Uterus (tissue), 4 donors: ENCODE results near the gene PRSS22. TPM values are rescaled to one million over a fixed set of nuclear protein-coding genes. Genes with fewer than 3 reads are reported as not detected.

ENCODE experiments used
- DNase-seq, 2 donors: peaks; one replicate each; pipeline ENCODE4 v3.0.0-alpha.2; 2019 to 2020
- H3K27ac ChIP-seq, 2 donors: fragments of 200-600 bp; sonication (generic); 1 replicate in 1 of 2; 2 replicates in 1 of 2; pipeline ENCODE4 v1.5.1; 2016 to 2018
- H3K27me3 ChIP-seq, 2 donors: fragments of 200-600 bp; sonication (generic); one replicate each; pipeline ENCODE4 v1.5.1; 2018 to 2019; ENCODE audit warnings: control low read depth in 1 of 2
- H3K36me3 ChIP-seq, 2 donors: fragments of 200-600 bp; sonication (generic); one replicate each; pipeline ENCODE4 v1.5.1; 2019; ENCODE audit warnings: control low read depth in 1 of 2
- H3K4me1 ChIP-seq, 2 donors: fragments of 200-600 bp; sonication (generic); one replicate each; pipeline ENCODE4 v1.5.1; 2018 to 2019; ENCODE audit warnings: control low read depth in 1 of 2
- H3K4me3 ChIP-seq, 2 donors: fragments of 200-600 bp; sonication (generic); 1 replicate in 1 of 2; 2 replicates in 1 of 2; pipeline ENCODE4 v1.5.1; 2018 to 2019; ENCODE audit warnings: mild to moderate bottlenecking in 1 of 2
- H3K9me3 ChIP-seq, 2 donors: fragments of 200-600 bp; sonication (generic); one replicate each; pipeline ENCODE4 v1.5.1; 2019; ENCODE audit warnings: control low read depth in 1 of 2
- POLR2A ChIP-seq, 2 donors: fragments of 450-650 bp; IDR thresholded peaks; one replicate each; pipeline ENCODE4 v1.6.1; 2016; ENCODE audit warnings: antibody characterized with exemption in 2 of 2, mild to moderate bottlenecking in 1 of 2, moderate library complexity in 1 of 2
- intact Hi-C: fragments of 100-400 bp; cut with DNase I; formaldehyde crosslinking; loops from one replicate; pipeline ENCODE4 v1.15.1; 2023; ENCODE audit warnings: low total_unique reads
- total RNA-seq, 4 donors: library from RNA; depleted of rRNA in 3 of 4; stranded (reverse); fragments of >200 nt in 3 of 4; gene quantifications; one replicate each; pipeline versions ENCODE4 v1.1.0 to v1.2.4, GENCODE V29; 2014 to 2023
- TF ChIP-seq, protein P1 (sequence below), 4 experiments: fragments of 200-600 bp in 2 of 4; fragments of 450-650 bp in 2 of 4; sonication (generic) in 2 of 4; IDR thresholded peaks; one replicate each; pipeline ENCODE4 v1.5.1; 2016 to 2019; ENCODE audit warnings: antibody characterized with exemption in 4 of 4, mild to moderate bottlenecking in 2 of 4, moderate library complexity in 1 of 4
- donor health status: DM: yes; HTN: yes; CAD: no.

PRSS22 gene
- total RNA-seq, 4 donors from 2014 or later, result 0.46 to 2.4 TPM; not detected in 2

DNA sequence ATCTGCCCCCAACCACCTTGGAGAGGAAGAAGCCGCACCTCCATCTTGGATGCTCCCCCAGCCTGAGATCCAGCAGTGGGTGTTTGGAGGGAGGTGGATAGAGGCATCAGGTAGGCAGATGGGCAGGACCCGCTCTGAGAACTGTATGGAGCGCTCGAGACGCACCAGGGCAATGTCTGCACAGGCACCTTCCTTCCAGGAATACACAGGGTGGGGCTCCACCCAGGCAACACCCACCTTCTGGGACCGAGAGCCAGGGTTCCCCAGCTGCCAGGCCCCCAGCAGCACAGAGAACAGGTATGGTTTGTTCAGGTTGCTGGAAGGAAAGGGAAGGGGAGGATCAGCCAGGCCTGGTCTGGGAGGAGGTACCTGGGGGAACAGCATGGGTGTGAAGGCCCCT, 2.4 kb downstream of the PRSS22 start:
- H3K4me1 ChIP-seq, result no peaks in the 10 kb centered on the region
- H3K9me3 ChIP-seq, result no peaks in the 10 kb centered on the region
- peaks cover 0 to 13% of the 10 kb centered on the region in 2 donors for H3K27me3 ChIP-seq
- no peak for TF ChIP-seq POLR2A (IDR thresholded peaks at IDR 0.05)
- TF ChIP-seq, protein P1, sequence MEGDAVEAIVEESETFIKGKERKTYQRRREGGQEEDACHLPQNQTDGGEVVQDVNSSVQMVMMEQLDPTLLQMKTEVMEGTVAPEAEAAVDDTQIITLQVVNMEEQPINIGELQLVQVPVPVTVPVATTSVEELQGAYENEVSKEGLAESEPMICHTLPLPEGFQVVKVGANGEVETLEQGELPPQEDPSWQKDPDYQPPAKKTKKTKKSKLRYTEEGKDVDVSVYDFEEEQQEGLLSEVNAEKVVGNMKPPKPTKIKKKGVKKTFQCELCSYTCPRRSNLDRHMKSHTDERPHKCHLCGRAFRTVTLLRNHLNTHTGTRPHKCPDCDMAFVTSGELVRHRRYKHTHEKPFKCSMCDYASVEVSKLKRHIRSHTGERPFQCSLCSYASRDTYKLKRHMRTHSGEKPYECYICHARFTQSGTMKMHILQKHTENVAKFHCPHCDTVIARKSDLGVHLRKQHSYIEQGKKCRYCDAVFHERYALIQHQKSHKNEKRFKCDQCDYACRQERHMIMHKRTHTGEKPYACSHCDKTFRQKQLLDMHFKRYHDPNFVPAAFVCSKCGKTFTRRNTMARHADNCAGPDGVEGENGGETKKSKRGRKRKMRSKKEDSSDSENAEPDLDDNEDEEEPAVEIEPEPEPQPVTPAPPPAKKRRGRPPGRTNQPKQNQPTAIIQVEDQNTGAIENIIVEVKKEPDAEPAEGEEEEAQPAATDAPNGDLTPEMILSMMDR (IDR thresholded peaks at IDR 0.05), result no peak
- no peaks in the 10 kb centered on the region for H3K36me3 ChIP-seq
- H3K4me3 ChIP-seq, result no peak overlapping the region
- intact Hi-C loops, result no loop called here
- no peak for DNase-seq
- H3K27ac ChIP-seq, result no peak overlapping the region

DNA sequence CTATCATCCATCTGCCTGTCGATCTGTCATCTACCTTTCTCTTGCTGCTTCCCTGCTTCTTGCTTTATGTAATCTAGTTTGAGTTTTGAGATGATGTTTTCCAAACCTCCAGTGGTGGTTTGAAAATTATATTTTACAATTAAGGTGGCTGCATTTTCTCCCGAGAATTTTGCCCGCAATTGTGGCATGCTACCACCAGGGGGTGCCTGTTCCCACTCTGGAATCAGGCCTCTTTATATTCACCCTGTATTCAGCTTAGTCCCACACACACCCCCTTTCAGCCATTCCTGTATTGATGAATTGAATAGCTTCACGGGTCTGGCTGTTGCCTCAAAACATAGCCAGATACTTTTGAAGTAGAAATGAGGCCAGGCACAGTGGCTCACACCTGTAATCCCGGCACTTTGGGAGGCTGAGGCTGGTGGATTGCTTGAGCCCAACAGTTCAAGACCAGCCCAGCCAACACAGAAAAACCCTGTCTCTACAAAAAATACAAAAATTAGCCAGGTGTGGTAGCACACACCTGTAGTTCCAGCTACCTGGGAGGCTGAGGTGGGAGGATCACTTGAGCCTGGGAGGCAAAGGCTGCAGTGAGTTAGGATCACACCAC, 3.2 kb downstream of the PRSS22 start:
- no peak for DNase-seq
- peaks cover 0 to 13% of the 10 kb centered on the region in 2 donors for H3K27me3 ChIP-seq
- no peaks in the 10 kb centered on the region for H3K4me1 ChIP-seq
- H3K4me3 ChIP-seq, result no peak overlapping the region
- no peak for TF ChIP-seq POLR2A (IDR thresholded peaks at IDR 0.05)
- TF ChIP-seq, protein P1 (IDR thresholded peaks at IDR 0.05), result no peak
- H3K27ac ChIP-seq, result no peak overlapping the region
- no peaks in the 10 kb centered on the region for H3K36me3 ChIP-seq
- intact Hi-C loops, result no loop called here
- no peaks in the 10 kb centered on the region for H3K9me3 ChIP-seq

DNA sequence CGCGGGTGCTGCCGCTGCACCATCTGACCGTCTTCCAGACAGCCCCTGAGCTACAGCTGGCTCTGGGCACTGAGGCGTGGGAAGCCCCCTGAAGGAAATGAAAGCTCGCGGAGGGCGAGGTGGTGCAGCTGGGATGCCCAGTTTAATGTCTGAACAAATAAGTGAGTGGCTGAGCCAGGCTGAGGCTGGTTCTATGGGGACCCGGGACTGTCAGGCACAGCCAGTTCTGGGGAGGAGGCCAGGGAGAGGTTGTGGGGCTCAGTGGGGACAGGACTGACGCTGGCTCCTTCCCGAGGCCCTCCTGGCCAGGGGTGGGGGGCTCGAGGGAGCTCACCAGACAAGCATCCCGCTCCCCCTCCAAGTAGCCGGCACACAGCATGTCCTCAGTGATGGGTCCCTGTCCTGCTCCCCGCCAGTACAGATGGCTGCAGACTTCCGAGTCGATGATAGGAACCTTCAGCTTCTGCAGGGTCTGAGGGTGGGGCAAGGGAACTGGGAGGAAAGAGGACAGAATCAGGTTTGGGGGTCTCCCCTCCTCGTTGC, 4.4 kb downstream of the PRSS22 start:
- H3K4me1 ChIP-seq, result no peaks in the 10 kb centered on the region
- no peak for DNase-seq
- no peak overlapping the region for H3K4me3 ChIP-seq
- no peaks in the 10 kb centered on the region for H3K36me3 ChIP-seq
- no peaks in the 10 kb centered on the region for H3K9me3 ChIP-seq
- TF ChIP-seq POLR2A (IDR thresholded peaks at IDR 0.05), result no peak
- TF ChIP-seq, protein P1 (IDR thresholded peaks at IDR 0.05), result no peak
- H3K27me3 ChIP-seq, result peaks cover 0 to 13% of the 10 kb centered on the region in 2 donors
- H3K27ac ChIP-seq, result no peak overlapping the region
- intact Hi-C loops, result no loop called here

DNA sequence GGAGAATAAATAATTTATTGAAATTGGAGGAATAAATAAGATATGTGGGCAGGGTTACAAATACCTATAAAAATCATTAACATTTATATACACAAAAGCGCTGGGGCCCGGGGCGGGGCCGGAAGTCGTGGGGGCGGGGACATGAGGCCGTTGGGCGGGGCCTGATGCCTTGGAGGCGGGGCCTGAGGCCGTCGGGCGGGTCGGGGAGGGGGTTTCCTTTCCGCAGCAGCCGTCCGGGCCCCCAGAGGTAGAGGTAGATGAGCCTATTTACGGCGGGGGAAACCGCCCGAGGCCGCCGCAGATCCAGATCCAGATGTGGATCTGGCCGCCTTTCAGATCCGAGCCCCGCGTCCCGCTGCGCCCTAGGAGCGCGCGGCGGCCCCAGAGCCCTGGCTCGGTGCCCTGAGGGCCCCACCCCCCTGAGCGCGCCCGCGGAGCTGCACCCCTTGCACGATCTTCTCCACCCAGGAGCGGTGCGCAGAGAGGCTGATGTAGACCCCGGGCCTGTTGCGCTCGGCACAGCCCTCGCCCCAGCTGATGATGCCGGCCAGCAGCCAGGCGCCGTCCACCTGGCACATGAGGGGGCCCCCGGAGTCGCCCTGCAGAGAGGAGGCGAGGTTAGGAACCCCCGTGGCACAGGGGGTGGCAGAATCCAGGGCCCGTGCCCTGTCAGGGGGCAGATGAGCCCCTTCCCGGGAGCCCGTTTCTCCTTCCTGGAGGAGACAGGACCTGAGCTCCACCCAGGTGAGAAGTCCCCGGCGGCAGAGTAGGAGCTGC, 5.1 kb downstream of the PRSS22 start:
- TF ChIP-seq, protein P1 (IDR thresholded peaks at IDR 0.05), result no peak
- no peak for TF ChIP-seq POLR2A (IDR thresholded peaks at IDR 0.05)
- no peak for DNase-seq
- intact Hi-C loops, result no loop called here
- H3K9me3 ChIP-seq, result no peaks in the 10 kb centered on the region
- H3K27ac ChIP-seq, result no peak overlapping the region
- no peaks in the 10 kb centered on the region for H3K4me1 ChIP-seq
- no peaks in the 10 kb centered on the region for H3K36me3 ChIP-seq
- no peak overlapping the region for H3K4me3 ChIP-seq
- peaks cover 0 to 8% of the 10 kb centered on the region in 2 donors for H3K27me3 ChIP-seq
